ENCODE data around the gene KPNB1. TPM values are rescaled to one million over a fixed set of nuclear protein-coding genes. Genes with fewer than 3 reads are reported as not detected.

The KPNB1 gene
- total RNA-seq, 2 donors from 2014 or later, result 73.4 to 137 TPM

DNA sequence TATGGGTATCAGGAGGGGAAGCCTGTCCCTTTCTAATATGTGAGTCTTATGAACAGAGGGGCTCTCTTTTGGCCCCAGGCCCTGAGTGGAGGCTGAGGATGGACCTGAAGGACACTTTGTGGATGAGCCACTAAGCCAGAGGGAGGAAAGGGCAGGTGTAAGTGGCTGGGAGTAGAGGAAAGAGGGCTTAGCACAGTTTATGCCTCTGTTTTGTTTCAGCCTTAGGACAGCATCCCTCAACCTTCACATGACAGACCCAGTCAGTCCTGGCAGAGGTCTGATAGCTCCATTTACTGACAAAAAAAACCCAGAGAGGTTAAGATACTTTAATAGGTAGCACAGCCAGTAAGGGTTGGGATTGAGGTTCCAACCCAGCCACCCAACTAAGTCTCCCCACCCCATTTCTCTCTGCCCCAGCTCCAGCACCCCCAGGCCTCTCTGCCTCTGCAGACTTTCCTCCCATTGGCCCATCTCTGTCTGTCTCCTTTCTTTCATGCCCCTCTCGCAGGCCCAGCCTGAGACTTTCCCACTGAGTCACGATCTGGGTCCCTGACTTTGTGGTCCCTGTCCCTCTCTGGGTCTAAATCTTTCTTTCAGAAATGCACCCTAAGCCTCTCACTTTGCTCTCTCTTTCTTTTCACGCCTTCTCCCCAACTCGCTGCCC lies 78.6 kb downstream of the KPNB1 start:
- ATAC-seq, result no peak
- Histone ChIP-seq H3K4me1 (peaks cover 6% of the 10 kb centered on the region), H3K4me3 (no peak overlapping the region), H3K27ac (no peak overlapping the region), H3K27me3 (peaks cover 0 to 14% of the 10 kb centered on the region in 2 donors), H3K9me3 (no peaks in the 10 kb centered on the region), H3K36me3 (replicated peaks in 1 of 2; ENCODE audit: insufficient read depth in 1 of 2, low read depth in 2 of 2) (no peaks in the 10 kb centered on the region)
- no peak for DNase-seq
- 74 to 83% methylated on average over 4 of the region's 4 CpGs for WGBS, 2 donors
- TF ChIP-seq POLR2A (IDR thresholded peaks at IDR 0.05) (no peak), CTCF (IDR thresholded peaks at IDR 0.05) (no peak)
- intact Hi-C loops (cut with DNase I), result no loop called here

GRCh38 chr17:47729476-47729875 lies 79.8 kb downstream of the KPNB1 start:
- ATAC-seq, result no peak
- 56 to 75% methylated on average over 5 to 8 of the region's 8 CpGs for WGBS, 2 donors

GRCh38 chr17:47730681-47731080 lies 81.0 kb downstream of the KPNB1 start:
- peak in 1 of 4 donors; percentile 5 for DNase-seq
- intact Hi-C loops (cut with DNase I), result no loop called here
- H3K27me3 ChIP-seq, result peaks cover 0 to 24% of the 10 kb centered on the region in 2 donors

More at GRCh38 chr17:47729476-47729875, 79.8 kb downstream of the KPNB1 start:
- H3K36me3 ChIP-seq (replicated peaks in 1 of 2; ENCODE audit: insufficient read depth in 1 of 2, low read depth in 2 of 2), result no peaks in the 10 kb centered on the region
- no peak for DNase-seq
- H3K27ac ChIP-seq, result no peak overlapping the region
- no peak for TF ChIP-seq CTCF (IDR thresholded peaks at IDR 0.05)
- TF ChIP-seq POLR2A (IDR thresholded peaks at IDR 0.05), result no peak
- H3K27me3 ChIP-seq, result peaks cover 0 to 24% of the 10 kb centered on the region in 2 donors
- H3K9me3 ChIP-seq, result no peaks in the 10 kb centered on the region
- H3K4me1 ChIP-seq, result peaks cover 13% of the 10 kb centered on the region
- intact Hi-C loops (cut with DNase I), result no loop called here
- no peak overlapping the region for H3K4me3 ChIP-seq

GRCh38 chr17:47731396-47731795 lies 81.7 kb downstream of the KPNB1 start:
- intact Hi-C loops (cut with DNase I), result no loop called here
- DNase-seq, result peak in 1 of 4 donors; percentile 7
- H3K36me3 ChIP-seq (replicated peaks in 1 of 2; ENCODE audit: insufficient read depth in 1 of 2, low read depth in 2 of 2), result no peaks in the 10 kb centered on the region
- no peak overlapping the region for H3K27ac ChIP-seq
- TF ChIP-seq POLR2A (IDR thresholded peaks at IDR 0.05), result no peak
- TF ChIP-seq CTCF (IDR thresholded peaks at IDR 0.05), result no peak
- H3K9me3 ChIP-seq, result no peaks in the 10 kb centered on the region
- H3K4me1 ChIP-seq, result peaks cover 13% of the 10 kb centered on the region
- H3K27me3 ChIP-seq, result peaks cover 0 to 24% of the 10 kb centered on the region in 2 donors
- 78 to 84% methylated on average over 2 of the region's 2 CpGs for WGBS, 2 donors
- ATAC-seq, result no peak
- no peak overlapping the region for H3K4me3 ChIP-seq

More at GRCh38 chr17:47730681-47731080, 81.0 kb downstream of the KPNB1 start:
- no peaks in the 10 kb centered on the region for H3K9me3 ChIP-seq
- WGBS, 2 donors, result 69 to 90% methylated on average over 4 of the region's 4 CpGs
- TF ChIP-seq POLR2A (IDR thresholded peaks at IDR 0.05), result no peak
- TF ChIP-seq CTCF (IDR thresholded peaks at IDR 0.05), result no peak
- no peak overlapping the region for H3K4me3 ChIP-seq
- no peak overlapping the region for H3K27ac ChIP-seq
- no peak for ATAC-seq
- H3K4me1 ChIP-seq, result peaks cover 13% of the 10 kb centered on the region
- H3K36me3 ChIP-seq (replicated peaks in 1 of 2; ENCODE audit: insufficient read depth in 1 of 2, low read depth in 2 of 2), result no peaks in the 10 kb centered on the region
